Natural killer cell treated with Interleukin-12 subunit alpha and Interleukin-12 subunit beta and Interleukin-15 and Interleukin-18, amount 100 ng/mL, for 72 hours (primary cell): ENCODE data around the gene PCP4L1. TPM values are rescaled to one million over a fixed set of nuclear protein-coding genes. Genes with fewer than 3 reads are reported as not detected.
"Not testable (repeated sequence)": the region's sequence is repeated elsewhere in the genome, so short reads cannot be mapped to it uniquely, and the experiment has no call there.

Experiments
- ATAC-seq, 2 donors: fragments of 150-1000 bp; cut with Tn5 transposase in 1 of 2; sonication (Bioruptor Pico), chemical (Tn5 transposase) in 1 of 2; 2 replicates each; pipeline ENCODE4 v1.10.0; 2021
- DNase-seq: peaks from one replicate; pipeline ENCODE4 v3.0.0; 2022; ENCODE audit warnings: low spot score
- H3K27ac Mint-ChIP-seq, 2 donors: 1 replicate in 1 of 2; 2 replicates in 1 of 2; pipeline ENCODE4 v1.8.0; 2022; ENCODE audit warnings: mixed read lengths in 2 of 2, mild to moderate bottlenecking in 1 of 2, moderate library complexity in 1 of 2
- H3K27me3 Mint-ChIP-seq, 2 donors: 1 replicate in 1 of 2; 2 replicates in 1 of 2; pipeline ENCODE4 v1.8.0; 2022; ENCODE audit warnings: mixed read lengths in 2 of 2
- H3K36me3 Mint-ChIP-seq: one replicate; pipeline ENCODE4 v1.8.0; 2022; ENCODE audit warnings: mixed read lengths
- H3K4me1 Mint-ChIP-seq, 2 donors: 1 replicate in 1 of 2; 2 replicates in 1 of 2; pipeline ENCODE4 v1.8.0; 2022; ENCODE audit warnings: low read depth in 2 of 2, mixed read lengths in 2 of 2, mild to moderate bottlenecking in 1 of 2
- H3K4me3 Mint-ChIP-seq: one replicate; pipeline ENCODE4 v1.8.0; 2022; ENCODE audit warnings: mixed read lengths
- H3K9me3 Mint-ChIP-seq: 2 replicates; pipeline ENCODE4 v1.8.0; 2022; ENCODE audit warnings: mixed read lengths
- total RNA-seq, 2 donors: library from RNA; stranded (reverse); gene quantifications; one replicate each; pipeline ENCODE4 v1.2.3, GENCODE V29; 2022

PCP4L1 gene
- total RNA-seq, 2 donors from 2014 or later, result 0.31 TPM; not detected in 1

DNA sequence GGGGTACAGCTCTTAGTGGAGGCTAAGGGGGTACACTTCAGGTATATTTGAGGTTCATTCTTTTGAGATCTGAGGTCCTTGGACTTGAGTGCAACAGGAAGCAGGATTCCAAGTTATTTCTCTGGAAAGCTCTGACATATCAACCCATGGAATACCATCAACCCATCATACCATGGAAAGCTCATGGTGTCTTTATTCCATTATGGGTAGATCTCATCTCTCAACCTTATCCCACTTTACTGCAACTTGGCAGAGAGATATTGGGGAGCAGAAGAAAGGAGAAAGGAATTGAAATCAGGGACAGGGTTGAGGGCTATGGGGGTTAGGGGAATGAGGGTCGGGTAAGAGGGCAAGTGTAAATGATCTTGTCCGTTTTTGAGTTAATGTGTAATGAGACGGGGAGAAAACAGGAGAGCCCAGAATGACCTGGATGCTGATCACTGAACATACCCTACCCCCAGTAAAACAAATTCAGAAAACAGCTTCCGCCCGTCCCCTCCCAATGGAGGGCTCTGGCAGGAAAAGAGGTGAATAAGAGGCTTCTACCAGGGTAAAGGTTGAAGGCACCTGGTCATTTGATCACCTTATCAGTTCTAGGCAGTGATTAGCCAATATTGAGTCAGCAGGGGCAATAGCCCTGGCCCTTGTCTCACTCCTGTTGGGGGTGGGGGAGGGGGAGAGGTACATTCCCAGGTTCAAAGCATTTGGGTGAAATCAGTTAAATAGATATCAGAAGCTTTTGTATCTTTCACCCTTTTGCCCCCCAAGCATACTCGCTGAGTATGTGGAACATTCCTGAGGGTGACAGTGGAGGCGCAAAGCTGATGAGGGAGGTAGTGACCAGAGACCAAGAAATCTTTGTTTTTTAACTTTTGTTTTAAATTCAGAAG lies 34.5 kb upstream of the PCP4L1 start:
- Mint-ChIP-seq H3K27me3 (no peaks in the 10 kb centered on the region), H3K27ac (peak overlapping the region; percentile 36 to 65), H3K4me1 (peaks cover 45 to 54% of the 10 kb centered on the region in 2 donors), H3K36me3 (peaks cover 8% of the 10 kb centered on the region), H3K4me3 (no peak overlapping the region), H3K9me3 (no peaks in the 10 kb centered on the region)
- DNase-seq, result no peak
- ATAC-seq, result no peak

DNA sequence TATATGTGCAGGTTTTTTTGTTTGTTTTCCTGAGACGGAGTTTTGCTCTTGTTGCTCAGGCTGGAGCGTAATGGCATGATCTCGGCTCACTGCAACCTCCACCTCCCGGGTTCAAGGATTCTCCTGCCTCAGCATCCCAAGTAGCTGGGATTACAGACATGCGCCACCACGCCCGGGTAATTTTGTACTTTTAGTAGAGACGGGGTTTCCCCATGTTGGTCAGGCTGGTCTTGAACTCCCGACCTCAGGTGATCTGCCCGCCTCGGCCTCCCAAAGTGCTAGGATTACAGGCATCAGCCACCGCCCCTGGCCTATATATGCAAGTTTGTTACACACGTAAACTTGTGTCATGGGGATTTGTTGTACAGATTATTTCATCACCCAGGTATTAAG lies 33.9 kb upstream of the PCP4L1 start:
- not testable (repeated sequence) for H3K27me3 Mint-ChIP-seq, H3K9me3 Mint-ChIP-seq, H3K36me3 Mint-ChIP-seq, ATAC-seq, DNase-seq, H3K4me3 Mint-ChIP-seq
- peaks cover 39 to 48% of the 10 kb centered on the region in 2 donors for H3K4me1 Mint-ChIP-seq
- peak overlapping the region; percentile 92 to 95 for H3K27ac Mint-ChIP-seq

DNA sequence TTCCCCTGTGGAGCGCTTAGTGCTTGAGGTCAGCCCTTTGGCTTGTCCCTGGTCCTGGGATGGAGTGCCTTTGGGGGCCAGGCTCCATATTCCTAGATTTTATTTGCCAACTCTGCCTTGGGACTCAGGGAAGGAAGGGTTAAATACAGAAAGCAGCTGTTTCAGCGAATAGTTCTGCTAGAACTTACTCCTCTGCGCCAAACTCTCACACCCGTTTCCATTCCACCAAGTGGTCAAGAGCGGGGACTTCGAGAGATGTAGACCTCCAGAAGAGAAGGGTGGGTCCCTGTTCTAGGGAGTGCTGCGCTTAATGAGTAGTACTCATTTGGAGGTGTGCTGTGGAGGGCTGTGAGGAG lies 33.4 kb upstream of the PCP4L1 start:
- Mint-ChIP-seq H3K9me3 (no peaks in the 10 kb centered on the region), H3K4me1 (peaks cover 39 to 46% of the 10 kb centered on the region in 2 donors), H3K27ac (peak overlapping the region; percentile 92 to 95), H3K4me3 (peak overlapping the region; percentile 99), H3K27me3 (no peaks in the 10 kb centered on the region), H3K36me3 (peaks cover 5% of the 10 kb centered on the region)
- no peak for DNase-seq
- ATAC-seq, result peak; percentile 0 to 1

GRCh38 chr1:161225534-161226319 lies 32.8 kb upstream of the PCP4L1 start, which contains the start of gene TOMM40L:
Gene TOMM40L, plus strand, starts transcription at chr1:161226060. Its CDS starts 430 bp downstream, at chr1:161226490.
- Mint-ChIP-seq H3K27ac (peak within 1 kb of the TSS; percentile 92 to 95), H3K4me3 (peak within 1 kb of the TSS; percentile 99), H3K36me3 (peaks cover 5% of the 10 kb centered on the region), H3K4me1 (peaks cover 39 to 48% of the 10 kb centered on the region in 2 donors), H3K9me3 (no peaks in the 10 kb centered on the region), H3K27me3 (no peaks in the 10 kb centered on the region)
- peak; percentile 97 to 98 for ATAC-seq
- DNase-seq, result peak; percentile 90

DNA sequence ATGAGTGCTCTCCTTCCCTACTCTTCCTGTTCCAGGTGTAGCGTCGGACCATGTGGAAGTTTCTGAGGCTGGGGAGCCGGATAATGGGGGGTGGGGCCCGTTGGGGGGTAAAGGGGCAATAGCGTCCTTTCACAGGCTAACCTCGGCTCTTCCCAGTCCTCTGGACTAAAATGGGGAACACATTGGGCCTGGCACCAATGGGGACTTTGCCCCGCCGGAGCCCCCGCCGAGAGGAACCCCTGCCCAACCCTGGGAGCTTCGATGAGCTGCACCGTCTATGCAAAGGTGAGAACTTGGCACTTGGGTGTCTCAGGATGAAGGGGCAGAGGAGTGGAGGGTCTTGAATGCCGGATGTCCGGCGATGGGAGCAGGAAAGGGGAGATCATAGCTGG lies 32.2 kb upstream of the PCP4L1 start:
- peaks cover 39 to 48% of the 10 kb centered on the region in 2 donors for H3K4me1 Mint-ChIP-seq
- DNase-seq, result no peak
- peaks cover 5% of the 10 kb centered on the region for H3K36me3 Mint-ChIP-seq
- peak overlapping the region; percentile 92 to 95 for H3K27ac Mint-ChIP-seq
- H3K9me3 Mint-ChIP-seq, result no peaks in the 10 kb centered on the region
- no peak for ATAC-seq
- H3K27me3 Mint-ChIP-seq, result no peaks in the 10 kb centered on the region
- H3K4me3 Mint-ChIP-seq, result peak overlapping the region; percentile 99

- H3K4me3 Mint-ChIP-seq, result peak overlapping the region; percentile 99
- peak overlapping the region; percentile 92 to 95 for H3K27ac Mint-ChIP-seq
- H3K4me1 Mint-ChIP-seq, result peaks cover 39 to 48% of the 10 kb centered on the region in 2 donors
- DNase-seq (no peak), ATAC-seq (no peak)
- H3K9me3 Mint-ChIP-seq, result no peaks in the 10 kb centered on the region
- H3K27me3 Mint-ChIP-seq, result no peaks in the 10 kb centered on the region
- peaks cover 5% of the 10 kb centered on the region for H3K36me3 Mint-ChIP-seq
Measured at GRCh38 chr1:161226759-161227158, 31.8 kb upstream of the PCP4L1 start.

GRCh38 chr1:161227196-161227871 lies 31.2 kb upstream of the PCP4L1 start:
- no peaks in the 10 kb centered on the region for H3K9me3 Mint-ChIP-seq
- peak overlapping the region; percentile 99 for H3K4me3 Mint-ChIP-seq
- peak overlapping the region; percentile 92 to 95 for H3K27ac Mint-ChIP-seq
- ATAC-seq (peak; percentile 33 to 49), DNase-seq (peak; percentile 84)
- H3K4me1 Mint-ChIP-seq, result peaks cover 33 to 44% of the 10 kb centered on the region in 2 donors
- peaks cover 5% of the 10 kb centered on the region for H3K36me3 Mint-ChIP-seq
- H3K27me3 Mint-ChIP-seq, result no peaks in the 10 kb centered on the region

DNA sequence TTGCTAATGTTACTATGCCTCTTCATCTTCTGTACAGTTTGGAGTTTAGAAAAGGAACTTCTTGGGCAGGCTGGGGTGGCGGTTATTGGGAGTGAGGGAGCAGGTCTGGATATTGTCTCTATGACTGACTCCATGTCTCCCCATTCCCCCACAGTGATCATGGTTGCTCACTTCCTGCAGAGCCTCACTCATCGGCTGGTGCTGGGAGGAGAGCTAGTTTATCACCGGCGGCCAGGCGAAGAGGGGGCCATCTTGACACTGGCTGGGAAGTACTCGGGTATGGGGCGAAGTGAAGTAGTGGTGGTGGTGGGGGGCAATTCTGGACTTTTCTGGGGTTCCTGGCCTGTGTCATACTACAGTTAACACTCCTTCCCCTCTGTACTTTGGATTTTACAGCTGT lies 30.5 kb upstream of the PCP4L1 start:
- Mint-ChIP-seq H3K27ac (peak overlapping the region; percentile 92 to 95), H3K27me3 (no peaks in the 10 kb centered on the region), H3K36me3 (peaks cover 5% of the 10 kb centered on the region), H3K9me3 (no peaks in the 10 kb centered on the region), H3K4me3 (peak overlapping the region; percentile 99), H3K4me1 (peaks cover 33 to 42% of the 10 kb centered on the region in 2 donors)
- no peak for ATAC-seq
- no peak for DNase-seq

DNA sequence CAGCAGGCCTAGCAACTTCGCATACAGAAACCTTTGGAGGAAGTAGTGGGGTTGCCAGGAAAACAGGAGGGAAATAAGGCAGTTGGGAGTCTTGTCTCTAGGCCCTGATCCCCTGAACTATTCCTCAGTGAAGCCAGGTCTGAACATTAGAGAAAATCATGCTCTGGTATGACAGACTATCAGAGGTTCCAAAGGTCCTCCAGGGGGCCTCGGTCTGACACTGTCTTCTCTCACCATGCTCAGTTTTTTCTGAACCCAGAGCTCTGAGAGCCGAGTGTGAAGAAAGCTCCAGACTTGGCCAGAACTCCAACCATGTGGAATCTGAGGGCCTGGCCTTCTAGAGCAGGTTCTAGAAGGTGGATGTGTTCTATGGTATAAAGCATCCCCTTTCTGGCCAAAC lies 28.6 kb upstream of the PCP4L1 start:
- ATAC-seq (no peak), DNase-seq (no peak)
- Mint-ChIP-seq H3K27ac (no peak overlapping the region), H3K4me1 (peaks cover 29 to 32% of the 10 kb centered on the region in 2 donors), H3K9me3 (no peaks in the 10 kb centered on the region), H3K27me3 (no peaks in the 10 kb centered on the region), H3K36me3 (peaks cover 5% of the 10 kb centered on the region), H3K4me3 (no peak overlapping the region)

GRCh38 chr1:161230762-161231161 lies 27.8 kb upstream of the PCP4L1 start:
- DNase-seq (no peak), ATAC-seq (no peak)
- H3K27ac Mint-ChIP-seq, result no peak overlapping the region
- H3K4me3 Mint-ChIP-seq, result no peak overlapping the region
- peaks cover 5% of the 10 kb centered on the region for H3K36me3 Mint-ChIP-seq
- no peaks in the 10 kb centered on the region for H3K27me3 Mint-ChIP-seq
- peaks cover 21 to 26% of the 10 kb centered on the region in 2 donors for H3K4me1 Mint-ChIP-seq
- H3K9me3 Mint-ChIP-seq, result no peaks in the 10 kb centered on the region

DNA sequence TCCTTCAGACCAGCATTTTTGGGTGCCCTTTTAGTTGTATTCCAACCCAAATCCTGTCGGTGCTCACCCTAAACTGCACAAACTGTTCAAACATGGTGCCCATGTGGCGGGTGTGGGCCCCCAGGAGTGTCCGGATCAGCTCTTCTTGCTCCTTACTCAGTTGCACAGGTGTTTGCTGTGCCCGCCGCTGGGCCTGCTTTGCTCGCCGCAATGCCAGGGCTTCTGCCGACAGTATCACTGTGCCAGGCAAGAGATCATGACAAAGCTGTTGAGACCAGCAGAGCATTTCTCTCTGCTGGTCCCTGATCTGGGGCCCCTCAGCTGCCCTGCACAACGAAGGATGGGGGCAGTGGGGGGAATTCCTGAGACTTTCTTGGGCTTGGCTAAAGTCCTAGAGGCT lies 25.4 kb upstream of the PCP4L1 start:
- ATAC-seq (no peak), DNase-seq (no peak)
- H3K27ac Mint-ChIP-seq, result no peak overlapping the region
- no peaks in the 10 kb centered on the region for H3K9me3 Mint-ChIP-seq
- peaks cover 5% of the 10 kb centered on the region for H3K36me3 Mint-ChIP-seq
- no peaks in the 10 kb centered on the region for H3K27me3 Mint-ChIP-seq
- no peak overlapping the region for H3K4me3 Mint-ChIP-seq
- H3K4me1 Mint-ChIP-seq, result peaks cover 0 to 7% of the 10 kb centered on the region in 2 donors

DNA sequence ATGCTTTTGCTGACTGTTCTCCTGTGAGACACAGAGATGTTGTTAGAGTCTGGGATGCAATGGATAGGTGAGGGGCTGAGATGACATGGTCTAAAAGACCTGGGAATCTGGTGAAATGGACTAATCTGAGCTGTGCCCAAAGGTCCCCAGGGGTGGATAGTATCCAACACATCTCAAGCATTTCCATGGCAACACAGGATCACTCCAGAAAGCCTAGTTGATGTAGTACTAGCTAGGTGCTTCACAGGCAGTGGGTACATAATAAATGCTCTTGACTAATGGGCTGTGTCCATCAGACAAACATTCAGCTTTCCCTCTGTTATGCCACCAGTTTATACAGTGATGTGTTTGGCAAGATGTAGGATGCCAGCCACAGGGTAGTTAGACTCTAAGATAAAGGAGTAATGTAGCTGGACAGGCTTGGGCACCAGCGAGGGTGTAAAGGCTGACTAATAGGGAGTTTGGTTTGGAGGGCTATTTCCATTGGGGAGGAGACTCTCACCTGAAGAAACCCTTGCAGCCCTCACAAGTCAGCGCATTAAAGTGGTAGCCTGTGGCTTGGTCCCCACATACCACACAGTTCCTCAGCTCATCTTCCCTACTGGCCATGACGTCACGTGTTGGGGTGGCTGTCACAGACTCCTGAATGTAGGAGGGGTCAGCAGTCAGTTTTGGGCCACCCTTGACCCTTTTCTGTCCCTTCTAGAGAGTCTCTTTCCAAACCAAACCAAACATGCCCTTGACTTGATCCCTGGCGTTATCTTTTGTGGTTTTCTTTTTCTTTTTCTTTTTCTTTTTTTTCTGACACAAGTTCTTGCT lies 22.4 kb upstream of the PCP4L1 start:
- Mint-ChIP-seq H3K36me3 (no peaks in the 10 kb centered on the region), H3K4me3 (no peak overlapping the region), H3K9me3 (no peaks in the 10 kb centered on the region), H3K27me3 (peaks cover 4 to 11% of the 10 kb centered on the region in 2 donors), H3K4me1 (no peaks in the 10 kb centered on the region), H3K27ac (no peak overlapping the region)
- ATAC-seq, result peak; percentile 31 to 36
- DNase-seq, result no peak

DNA sequence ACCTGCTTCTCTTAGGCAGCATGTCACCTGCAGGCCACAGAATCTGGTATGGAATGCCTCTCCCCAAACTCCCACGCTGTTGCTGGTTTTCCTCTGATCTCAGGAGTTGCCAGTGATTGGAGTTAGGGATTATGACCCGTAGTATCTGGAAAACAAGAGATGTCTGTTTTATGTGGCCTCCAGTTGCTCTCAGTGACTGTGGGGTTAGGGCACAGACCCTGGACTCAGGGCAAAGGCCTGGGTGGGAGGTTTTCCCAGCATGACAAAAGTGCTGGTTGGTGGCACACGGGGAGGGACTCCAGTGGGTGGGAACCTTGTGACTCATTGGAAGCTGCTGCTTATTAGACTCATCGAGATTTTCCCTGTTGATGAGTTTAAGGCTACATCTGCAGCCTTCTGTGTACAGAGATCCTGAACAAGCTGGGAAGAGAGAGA lies 20.5 kb upstream of the PCP4L1 start, which contains the start of gene NR1I3:
Gene NR1I3, minus strand, starts transcription at position 165 of the 435 bp plus-strand sequence. CDS start 1,638 bp downstream, outside the sequence.
- no peak for DNase-seq
- H3K36me3 Mint-ChIP-seq, result no peaks in the 10 kb centered on the region
- H3K27me3 Mint-ChIP-seq, result peaks cover 6 to 19% of the 10 kb centered on the region in 2 donors
- ATAC-seq, result no peak
- H3K4me1 Mint-ChIP-seq, result no peaks in the 10 kb centered on the region
- no peaks in the 10 kb centered on the region for H3K9me3 Mint-ChIP-seq
- H3K4me3 Mint-ChIP-seq, result no peak within 1 kb of the TSS
- H3K27ac Mint-ChIP-seq, result no peak within 1 kb of the TSS
